ENCODE results near the gene BRCA1. TPM values are rescaled to one million over a fixed set of nuclear protein-coding genes. Genes with fewer than 3 reads are reported as not detected.

BRCA1 gene
- polyA plus RNA-seq, 4 donors: 13.0 to 16.1 (median 15.5) TPM

GRCh38 chr17:43027091-43028032 is 97.8 kb downstream of the BRCA1 start:
- DNase-seq (ENCODE audit: low read depth in 4 of 4, low spot score in 3 of 4): no peak

DNA sequence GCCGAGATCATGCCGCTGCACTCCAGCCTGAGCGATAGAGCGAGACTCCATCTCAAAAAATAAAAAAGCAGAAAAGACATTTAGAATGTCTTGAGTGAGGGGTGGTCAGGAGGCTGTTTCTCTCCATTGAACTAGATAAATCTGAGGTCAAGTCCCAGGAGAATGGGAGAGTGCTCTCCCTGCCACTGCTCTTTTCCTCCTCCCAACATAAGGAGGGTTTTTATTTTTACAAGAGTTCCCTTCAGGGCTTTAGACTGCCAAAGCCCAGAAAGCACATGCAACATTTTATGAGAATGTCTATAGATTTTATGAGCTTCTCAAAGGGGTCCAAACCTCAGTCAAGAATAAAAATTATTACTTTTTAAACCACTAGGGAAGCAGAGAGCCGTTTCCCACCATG is 98.6 kb downstream of the BRCA1 start:
- peak in 2 of 4 donors; percentile 20 to 25 for DNase-seq (ENCODE audit: low read depth in 4 of 4, low spot score in 3 of 4)

DNA sequence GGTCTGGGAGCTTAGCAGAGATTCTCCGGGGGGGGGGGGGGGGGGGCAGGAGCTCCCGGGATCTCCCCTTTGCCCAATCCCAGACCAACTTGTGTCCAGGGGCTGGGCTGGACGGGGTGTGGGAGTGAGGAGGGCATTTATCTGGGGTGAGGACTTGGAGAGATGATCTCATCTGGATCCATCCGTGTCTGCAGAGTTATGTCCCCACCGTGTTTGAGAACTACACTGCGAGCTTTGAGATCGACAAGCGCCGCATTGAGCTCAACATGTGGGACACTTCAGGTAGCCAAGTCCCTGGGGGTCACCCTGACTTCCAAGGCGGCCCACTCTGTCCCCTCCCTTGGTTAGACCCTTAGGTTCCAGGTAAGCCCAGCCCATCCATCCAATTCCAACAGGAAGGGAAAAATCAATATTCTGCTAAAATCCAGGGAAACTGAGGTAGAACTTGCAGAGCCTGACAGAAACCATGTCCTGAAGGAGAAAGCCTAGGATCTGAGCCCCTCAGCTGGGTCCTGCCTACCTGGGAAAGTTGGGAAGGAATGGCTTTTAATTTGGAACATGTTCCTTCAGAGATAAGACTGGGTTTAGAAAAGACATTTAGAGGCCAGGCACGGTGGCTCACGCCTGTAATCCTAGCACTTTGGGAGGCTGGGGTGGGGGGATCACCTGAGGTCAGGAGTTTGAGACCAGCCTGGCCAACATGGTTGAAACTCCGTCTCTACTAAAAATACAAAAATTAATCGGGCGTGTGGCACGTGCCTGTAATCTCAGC is 99.2 kb downstream of the BRCA1 start:
- DNase-seq (ENCODE audit: low read depth in 4 of 4, low spot score in 3 of 4): no peak

GRCh38 chr17:43025290-43025657 is 99.9 kb downstream of the BRCA1 start:
- no peak for DNase-seq (ENCODE audit: low read depth in 4 of 4, low spot score in 3 of 4)

GRCh38 chr17:43024407-43025289 is 100.5 kb downstream of the BRCA1 start, which contains the start of gene RND2:
TSS of gene RND2 (plus strand) at chr17:43025231. CDS start at chr17:43025348, 117 bp downstream.
- DNase-seq (ENCODE audit: low read depth in 4 of 4, low spot score in 3 of 4): peak; percentile 79 to 94 (median 90)

GRCh38 chr17:43021741-43022512 is 103.2 kb downstream of the BRCA1 start, which contains the start of gene VAT1:
TSS of gene VAT1 (minus strand) at chr17:43022385. CDS start at chr17:43022322, 63 bp downstream.
- DNase-seq (ENCODE audit: low read depth in 4 of 4, low spot score in 3 of 4): peak; percentile 63 to 72 (median 66)

DNA sequence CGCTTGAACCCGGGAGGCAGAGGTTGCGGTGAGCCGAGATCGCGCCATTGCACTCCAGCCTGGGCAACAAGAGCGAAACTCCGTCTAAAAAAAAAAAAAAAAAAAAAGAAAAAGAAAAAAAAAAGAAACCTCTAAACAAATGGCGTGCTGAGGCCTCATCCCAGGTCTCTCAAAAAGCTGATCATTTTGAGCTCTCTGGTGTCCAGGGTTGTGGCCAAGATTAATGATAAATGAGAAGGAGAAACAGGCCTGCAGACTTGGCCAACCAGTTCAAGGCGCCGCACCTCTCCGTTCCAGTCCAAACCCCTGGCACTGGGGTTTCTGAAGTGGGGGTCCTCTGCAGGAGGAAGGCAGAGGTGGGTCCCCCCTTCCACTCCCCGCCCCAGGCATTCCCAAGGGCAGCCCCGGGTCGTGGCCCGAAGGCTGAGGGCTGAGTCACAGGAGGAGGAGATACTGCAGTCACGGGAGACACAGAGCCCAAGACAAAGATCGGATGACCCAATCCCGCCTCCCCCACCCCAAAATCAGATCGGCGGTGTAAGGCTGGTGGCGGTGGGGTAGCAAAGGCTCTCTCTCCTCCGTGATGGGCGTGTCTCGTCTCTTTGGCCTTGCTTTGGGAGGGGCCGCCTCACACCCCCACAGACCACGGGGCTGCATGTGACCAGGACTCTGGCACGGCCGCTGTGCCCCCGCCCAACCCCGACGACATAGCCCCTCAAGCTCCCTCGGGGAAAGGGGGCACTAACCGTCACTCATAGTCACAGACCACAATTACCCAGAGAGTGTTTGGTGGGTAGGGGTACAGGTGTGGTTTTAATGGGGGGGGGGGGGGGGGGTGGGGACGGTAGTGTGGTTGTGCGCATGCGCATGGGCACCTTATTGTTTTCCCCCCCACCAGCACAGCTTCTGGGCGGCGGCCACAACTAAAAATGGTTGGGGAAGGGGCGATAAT is 104.1 kb downstream of the BRCA1 start:
- peak in 2 of 4 donors; percentile 28 to 42 for DNase-seq (ENCODE audit: low read depth in 4 of 4, low spot score in 3 of 4)

- DNase-seq (ENCODE audit: low read depth in 4 of 4, low spot score in 3 of 4): no peak
Observed at GRCh38 chr17:43020030-43020621, 105.0 kb downstream of the BRCA1 start.

GRCh38 chr17:43019418-43019817 is 105.7 kb downstream of the BRCA1 start:
- no peak for DNase-seq (ENCODE audit: low read depth in 4 of 4, low spot score in 3 of 4)

GRCh38 chr17:43018932-43019331 is 106.2 kb downstream of the BRCA1 start:
- DNase-seq (ENCODE audit: low read depth in 4 of 4, low spot score in 3 of 4): no peak

DNA sequence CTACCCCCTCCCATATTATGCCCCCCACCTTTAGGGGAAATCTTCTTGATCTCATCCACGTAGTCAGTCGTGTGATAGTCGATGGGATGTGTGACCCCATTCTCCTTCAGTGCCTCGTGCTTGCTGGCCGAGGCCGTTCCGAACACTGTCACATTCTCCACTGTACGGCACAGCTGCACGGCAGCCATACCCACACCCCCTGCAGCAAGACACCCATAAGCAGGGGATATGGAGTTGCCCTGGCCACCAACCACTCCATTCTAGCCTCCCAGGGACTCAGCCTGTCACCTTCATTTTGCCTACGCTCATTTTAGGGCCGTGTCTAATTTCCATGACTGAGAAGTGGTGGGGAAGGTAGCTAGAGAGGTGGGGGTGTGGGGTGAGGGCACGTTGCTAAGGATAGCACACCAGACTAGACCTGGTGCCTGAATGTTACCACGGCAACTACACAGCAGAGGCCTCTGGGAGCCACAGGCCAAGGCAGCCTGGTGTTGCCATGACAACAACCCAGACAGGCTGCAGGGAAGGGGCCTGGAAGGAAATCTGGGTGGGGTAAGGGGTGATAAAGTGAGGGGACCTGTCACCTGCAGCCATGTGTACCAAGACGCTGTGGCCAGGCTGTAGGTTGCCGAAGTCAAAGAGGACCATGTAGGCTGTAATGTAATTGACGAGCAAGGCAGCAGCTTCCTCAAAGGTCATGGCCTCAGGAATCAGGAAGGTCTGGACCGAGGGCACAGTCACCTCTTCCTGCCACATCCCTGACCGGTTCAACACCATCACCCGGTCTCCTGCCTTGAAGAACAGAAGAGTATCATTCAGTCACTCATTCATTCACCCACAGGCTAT is 106.9 kb downstream of the BRCA1 start:
- DNase-seq (ENCODE audit: low read depth in 4 of 4, low spot score in 3 of 4): no peak

DNA sequence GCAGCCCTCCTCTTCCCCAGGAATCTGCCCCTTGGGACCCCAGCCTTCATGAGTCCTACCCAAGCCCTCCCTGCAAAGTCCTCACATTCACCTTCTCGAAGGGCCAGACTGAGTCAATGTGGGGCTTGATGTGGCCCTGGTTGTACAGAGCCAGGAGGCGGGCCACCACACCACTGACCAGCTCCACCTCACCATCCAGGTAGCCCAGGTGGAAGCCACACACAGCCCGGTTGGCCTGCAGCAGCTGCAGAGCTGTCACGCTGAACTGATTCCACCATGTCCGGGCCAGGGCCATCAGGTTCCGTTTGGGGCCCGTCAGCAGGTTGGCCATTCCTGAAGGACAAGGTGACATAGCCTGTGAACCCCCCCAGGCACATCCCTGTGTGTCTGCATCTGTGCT is 108.9 kb downstream of the BRCA1 start:
- DNase-seq (ENCODE audit: low read depth in 4 of 4, low spot score in 3 of 4): no peak

GRCh38 chr17:43015579-43015978 is 109.6 kb downstream of the BRCA1 start:
- no peak for DNase-seq (ENCODE audit: low read depth in 4 of 4, low spot score in 3 of 4)

- no peak for DNase-seq (ENCODE audit: low read depth in 4 of 4, low spot score in 3 of 4)
Observed at GRCh38 chr17:43014649-43015542, 110.3 kb downstream of the BRCA1 start.

- no peak for DNase-seq (ENCODE audit: low read depth in 4 of 4, low spot score in 3 of 4)
Observed at GRCh38 chr17:43014020-43014648, 111.0 kb downstream of the BRCA1 start.

DNA sequence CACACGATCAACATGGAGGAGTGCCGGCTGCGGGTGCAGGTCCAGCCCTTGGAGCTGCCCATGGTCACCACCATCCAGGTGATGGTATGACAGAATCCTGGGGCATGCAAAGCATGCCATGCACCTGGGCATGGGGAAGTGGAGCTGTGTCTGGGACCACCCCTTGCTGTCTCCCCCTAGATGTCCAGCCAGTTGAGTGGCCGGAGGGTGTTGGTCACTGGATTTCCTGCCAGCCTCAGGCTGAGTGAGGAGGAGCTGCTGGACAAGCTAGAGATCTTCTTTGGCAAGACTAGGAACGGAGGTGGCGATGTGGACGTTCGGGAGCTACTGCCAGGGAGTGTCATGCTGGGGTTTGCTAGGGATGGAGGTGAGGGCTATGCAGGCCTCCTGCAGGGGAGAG is 111.9 kb downstream of the BRCA1 start:
- DNase-seq (ENCODE audit: low read depth in 4 of 4, low spot score in 3 of 4): no peak

Measured in right renal pelvis (tissue), 4 donors.